Fibroblast of peridontal ligament (primary cell): ENCODE data around the gene TMEM229B.

Experiments
- DNase-seq: peaks from one replicate; pipeline ENCODE4 v3.0.0-alpha.2; 2010; ENCODE audit errors: extremely low read depth

The TMEM229B gene

DNA sequence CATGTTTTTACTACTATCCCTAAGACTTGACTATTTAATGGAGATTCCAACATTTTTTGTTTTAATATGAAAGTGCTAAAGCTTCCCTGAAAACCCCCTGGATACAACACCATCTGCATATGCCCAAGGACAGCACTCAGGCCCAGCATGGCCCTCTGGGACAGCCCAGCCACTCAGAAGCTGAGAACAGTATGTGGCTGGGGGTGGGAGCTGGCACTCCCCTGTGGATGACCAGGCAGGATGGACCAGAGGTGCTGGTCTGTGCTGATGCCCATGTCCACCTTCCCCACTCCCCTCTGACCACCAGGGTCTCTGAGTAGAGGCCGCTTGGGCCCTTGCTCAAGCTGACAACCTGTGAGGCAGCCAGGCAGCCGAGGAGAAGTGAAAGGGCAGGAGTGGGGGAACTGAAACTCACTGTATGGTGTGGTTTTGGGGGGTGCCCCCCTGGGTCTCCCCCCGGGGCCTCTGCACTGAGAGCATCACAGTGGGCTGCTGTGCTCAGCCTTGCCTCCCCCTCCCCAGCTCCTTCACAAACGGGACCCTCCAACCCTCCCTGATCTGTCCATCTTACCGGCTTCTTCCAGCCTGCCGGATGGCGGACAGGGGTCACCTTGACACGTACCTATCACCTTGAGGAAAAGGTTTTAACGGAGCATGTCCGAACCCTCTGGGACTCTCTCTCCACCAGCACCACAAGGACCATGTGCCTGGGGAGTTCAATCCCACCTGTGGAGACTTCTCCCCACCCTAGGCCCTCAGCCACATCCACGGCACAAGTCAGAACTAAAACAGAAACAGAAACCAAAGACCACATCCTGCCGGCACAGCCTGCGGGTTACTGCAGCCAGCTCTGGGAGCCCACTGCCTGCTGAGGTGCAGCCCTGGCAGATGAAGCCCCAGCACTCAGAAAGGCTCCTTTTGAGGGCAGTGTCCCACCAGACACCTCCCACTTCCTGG is at the start of gene TMEM229B:
TSS of gene TMEM229B (minus strand) at position 785 of the 957 bp plus-strand sequence. CDS start 14,798 bp downstream, outside the sequence.
- peak; percentile 27 for DNase-seq

DNA sequence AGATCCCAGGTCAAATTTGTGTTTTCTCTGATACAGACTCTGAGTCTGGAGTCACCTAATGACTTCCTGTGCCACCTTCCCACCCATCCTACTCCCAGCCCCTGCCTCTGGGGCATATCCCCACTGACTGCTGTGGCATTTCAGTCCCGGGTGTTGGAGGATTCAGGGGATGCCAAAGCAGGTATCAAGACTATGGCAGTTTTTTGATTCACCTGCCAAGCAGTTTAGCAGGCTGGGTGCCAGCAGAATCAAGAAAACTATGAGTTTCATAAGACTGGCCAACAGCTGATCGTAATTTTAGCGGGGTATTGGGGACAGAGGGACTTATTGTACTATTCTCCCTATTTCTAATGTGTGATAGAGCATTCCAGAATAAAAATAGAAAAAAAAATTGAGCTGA is 49.2 kb upstream of the TMEM229B start:
- DNase-seq: no peak

DNA sequence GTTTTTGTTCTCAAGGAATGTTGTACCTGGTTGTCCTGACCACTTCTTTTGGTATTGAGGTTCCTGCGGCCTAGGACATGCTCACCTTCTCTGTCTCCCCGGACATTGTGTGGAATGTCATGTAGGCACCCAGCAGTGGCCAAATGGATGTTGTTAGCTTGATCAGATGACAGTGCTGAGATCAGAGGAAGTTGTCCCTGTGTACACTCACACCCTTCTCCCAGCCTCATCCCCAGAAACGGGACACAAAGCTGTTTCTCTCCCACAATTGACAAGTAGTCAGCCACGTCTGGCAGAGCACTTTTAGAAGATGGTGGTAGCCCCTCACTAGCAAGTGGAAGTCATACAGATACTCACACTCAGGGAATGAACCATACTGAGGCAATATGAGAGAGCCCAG is 47.6 kb upstream of the TMEM229B start:
- DNase-seq: no peak

DNA sequence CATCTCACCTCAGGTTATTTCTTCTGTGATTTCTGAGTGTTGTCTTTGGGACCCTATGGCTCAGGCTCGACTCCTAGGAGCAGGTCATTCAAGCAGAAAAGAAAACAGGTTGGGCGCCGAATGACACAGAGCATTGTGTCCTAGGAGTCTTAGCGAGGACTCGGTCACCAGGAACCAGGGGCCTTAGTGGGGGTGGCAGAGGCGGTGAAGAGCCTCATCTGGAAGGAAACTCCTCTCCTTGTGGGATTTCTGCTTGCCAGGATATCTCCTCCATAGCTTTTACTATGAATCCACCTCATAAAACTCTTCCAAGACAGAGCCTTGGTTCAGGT is 45.2 kb upstream of the TMEM229B start:
- no peak for DNase-seq

DNA sequence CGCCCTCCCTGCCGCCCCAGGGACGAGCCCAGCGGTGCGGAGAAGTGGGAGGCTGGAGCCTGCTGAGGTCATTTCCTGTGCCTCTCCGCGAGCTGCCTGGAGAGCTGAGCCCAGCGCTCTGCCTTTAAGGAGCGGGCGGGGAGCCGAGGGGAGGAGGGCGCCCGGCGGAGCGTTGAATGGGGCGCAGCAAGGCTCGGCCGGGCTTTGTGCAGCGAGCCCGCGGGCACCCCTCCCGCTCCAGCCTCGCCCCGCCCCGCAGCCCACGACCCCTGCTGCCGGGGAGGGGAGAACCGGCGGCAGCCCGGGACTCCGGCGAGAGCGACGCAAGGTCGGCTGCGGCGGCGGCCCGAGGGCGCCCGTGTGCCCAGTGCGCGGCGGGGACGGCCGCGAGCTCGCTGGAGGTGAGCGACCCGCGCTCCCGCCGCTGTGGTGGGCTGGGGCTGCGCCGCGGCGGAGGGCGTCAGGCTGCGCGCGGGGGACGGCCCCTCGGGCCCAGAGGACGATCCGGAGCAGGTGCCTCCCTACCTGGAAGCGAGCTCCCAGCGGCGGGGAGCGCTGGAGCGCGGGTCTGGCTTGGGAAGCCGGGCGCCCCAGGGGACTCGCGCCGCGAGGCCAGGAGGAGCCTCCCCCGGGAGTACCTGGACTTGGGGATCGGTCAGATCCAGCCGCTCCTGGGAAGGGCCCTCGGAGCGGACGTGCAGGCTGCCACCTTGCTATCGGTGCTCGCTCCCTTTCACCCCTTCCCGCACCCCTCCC is 44.7 kb upstream of the TMEM229B start, which contains the start of gene PLEKHH1:
TSS of gene PLEKHH1 (plus strand) at position 293 of the 756 bp plus-strand sequence. CDS start 8,578 bp downstream, outside the sequence.
- DNase-seq: peak; percentile 43

DNA sequence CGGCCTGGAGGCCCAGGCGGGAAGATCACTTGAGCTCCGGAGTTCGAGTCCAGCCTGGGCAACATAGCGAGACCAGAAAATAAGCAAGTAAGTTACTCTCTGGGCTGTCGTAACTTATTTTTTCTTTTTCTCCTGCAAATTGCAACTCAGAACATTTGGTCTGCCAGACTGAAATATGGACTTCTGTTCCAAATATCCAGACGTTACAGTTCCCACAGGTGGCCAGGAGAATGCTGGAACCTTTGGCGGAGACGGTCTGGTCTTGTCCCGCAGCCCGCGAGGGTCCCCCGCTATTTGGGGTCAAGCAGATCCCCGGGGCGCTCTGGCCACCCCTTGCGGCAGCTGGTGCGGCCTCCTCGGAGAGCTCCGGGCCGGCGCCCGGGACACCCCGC is 44.1 kb upstream of the TMEM229B start:
- DNase-seq: no peak

DNA sequence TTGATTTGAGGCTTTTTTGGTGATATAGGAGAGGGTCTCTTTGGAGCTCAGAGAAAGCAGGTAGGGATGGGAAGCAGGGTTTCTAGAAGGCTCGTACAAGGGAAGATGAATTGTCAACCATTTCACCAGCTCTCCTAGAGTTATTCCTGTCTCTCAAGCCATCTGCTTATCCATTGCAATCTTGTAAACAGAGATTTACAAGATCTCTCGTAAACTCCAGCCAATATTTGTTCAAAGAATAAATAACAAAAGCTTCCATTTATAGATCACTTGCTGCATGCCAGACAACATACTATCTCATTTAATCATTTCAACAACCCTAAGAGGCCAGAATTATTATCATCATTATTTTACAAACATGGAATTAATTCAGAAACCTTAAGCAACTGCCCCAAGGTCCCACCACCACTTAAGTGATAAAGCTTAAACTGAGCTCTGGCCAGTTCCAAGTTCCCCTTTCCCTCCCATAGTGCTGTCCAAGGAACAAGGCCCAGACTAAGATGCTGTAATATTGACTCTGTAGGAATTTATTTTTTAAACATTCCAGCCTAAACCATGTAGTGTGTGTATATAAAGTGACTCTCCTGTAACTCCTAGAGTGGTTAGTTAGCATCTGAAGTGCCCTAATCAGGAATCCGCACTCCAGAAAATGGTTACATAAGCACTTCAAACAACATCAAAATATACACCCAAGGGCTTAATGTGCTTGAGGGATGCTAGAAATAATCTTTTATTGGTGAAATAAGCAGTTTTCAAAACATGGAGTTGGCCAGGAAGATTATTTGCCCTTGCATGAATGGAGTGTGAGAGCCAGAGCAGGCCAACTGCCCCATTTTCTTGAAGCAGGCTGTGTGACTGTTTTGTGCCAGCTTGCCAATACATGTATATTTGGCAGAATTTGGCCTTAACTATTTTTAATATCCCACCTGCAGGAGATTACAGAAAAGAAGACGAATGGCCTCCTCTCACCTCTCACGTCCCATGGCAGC is 41.7 kb upstream of the TMEM229B start:
- DNase-seq: no peak

DNA sequence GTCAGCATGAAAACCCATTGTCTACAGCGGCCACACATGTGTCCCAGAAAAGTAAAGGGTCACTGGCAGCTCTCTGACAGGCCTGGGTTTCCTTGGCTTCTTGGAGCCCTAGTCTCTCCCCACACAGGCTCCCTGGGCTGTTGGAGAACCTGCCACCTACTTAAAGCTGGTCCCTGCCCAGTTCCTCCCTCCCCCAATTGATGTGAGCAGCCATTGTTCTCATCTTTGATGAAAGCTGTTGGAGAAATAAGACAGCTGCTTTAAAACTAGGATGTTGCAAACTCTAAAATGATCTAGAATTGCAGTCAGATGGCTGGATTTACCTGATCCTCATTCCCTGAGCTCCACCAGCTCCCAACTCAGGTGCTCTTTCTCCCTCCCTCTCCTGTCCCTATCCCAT is 39.8 kb upstream of the TMEM229B start:
- DNase-seq: no peak

DNA sequence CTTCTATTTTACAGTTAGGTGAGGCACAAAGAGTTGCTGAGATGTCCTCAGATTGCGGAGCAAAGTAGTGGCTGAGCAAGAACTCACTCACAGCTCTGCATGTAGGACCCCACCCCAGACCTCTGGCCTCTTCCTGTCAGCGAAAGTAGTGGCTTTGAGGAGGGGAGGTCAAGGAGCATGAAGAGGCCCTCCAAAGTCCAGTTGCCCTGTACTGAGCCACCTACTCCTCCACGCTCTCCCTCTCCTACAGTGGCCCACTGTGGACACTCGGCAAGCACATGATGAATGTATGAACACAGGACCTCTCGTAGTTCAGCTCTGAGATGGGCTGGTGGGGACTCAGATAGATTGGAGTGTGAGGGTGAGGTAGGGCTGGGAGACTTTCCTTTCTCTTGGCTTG is 39.2 kb upstream of the TMEM229B start:
- no peak for DNase-seq

DNA sequence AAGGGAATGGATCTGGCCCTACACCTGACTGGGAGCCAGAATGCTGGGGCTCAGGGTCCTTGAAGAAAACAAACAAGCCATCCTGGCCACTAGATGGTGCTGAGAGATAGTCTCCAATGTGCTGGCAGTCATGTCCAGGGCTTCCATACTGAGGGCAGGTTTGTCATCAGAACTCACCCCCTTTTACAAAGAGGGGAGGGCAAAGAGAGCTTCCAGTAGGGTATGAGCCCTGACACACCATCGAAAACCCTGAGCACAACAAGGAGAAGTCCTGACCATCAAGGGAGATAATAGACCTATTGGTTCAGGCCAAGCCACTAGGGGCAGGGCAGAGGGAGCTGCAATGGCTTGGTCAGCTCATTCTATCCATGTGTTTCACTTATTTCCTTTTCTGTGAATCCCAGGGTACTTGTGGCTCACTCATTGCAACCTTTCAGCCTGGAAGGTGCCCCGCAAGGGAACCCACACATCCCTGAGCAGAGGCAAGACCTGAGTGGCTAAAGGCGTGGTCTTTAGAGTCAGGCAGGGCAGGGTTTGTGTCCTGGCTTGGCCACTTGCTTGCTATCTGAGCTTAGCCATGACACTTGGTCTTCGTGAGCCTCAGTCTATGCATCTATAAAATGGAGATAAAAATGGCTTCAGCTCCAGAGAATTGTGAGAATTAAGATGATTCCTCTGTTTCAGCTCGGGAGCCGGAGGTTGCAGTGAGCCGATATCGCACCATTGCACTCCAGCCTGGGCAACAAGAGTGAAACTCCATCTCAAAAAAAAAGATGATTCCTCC is 38.3 kb upstream of the TMEM229B start:
- DNase-seq: peak; percentile 53

DNA sequence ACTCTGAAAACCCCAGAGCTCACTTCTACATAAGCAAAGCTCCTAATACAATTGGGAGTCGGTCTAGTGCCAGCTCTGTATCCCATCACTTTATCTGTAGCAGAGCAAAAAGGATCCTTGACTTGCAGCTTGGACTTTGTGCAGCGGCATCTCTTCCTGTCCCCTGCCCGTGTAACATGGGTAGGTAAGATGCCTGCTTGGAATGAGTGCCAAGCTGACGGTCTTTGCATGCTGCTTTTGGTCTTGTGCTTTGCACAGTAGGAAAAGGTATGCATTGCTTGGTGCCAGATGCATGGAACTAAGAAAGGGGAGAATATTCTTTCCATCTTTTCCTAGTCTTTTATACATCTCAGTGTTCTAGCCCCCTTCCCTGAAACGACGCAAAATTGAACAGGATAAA is 37.7 kb upstream of the TMEM229B start:
- DNase-seq: no peak

DNA sequence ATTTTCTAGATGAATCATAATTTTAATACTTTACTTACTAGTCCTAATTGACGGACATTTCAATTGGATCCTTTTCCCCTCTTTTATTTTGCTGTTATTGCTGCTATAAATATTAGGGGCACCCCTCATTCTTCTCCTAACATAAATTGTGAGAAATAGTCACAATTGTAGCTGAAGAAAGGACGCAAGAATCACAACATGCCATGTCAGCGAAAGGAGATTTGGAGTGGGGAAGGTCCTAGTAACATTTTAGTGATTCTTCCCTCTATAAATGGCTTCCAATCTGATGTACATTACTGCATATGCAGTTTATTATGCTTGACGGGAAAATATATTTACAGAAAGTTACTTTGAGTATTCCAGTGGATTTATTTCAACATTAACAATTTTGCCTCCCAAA is 36.9 kb upstream of the TMEM229B start:
- no peak for DNase-seq

DNA sequence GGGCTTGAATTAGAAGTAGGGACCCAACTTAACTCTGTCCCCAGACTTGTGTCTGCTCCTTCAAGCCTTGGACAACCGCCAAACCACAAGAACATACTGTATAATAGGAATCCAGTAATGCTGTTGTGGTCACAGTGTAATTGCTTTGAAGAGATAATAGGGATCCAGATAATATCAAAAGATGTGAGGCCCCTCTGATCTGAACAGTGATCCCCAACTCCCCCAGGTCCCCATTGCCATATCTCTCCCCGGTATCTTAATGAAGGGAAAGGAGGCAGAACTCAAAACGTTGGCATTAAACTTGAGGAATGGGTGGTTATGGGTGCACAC is 36.1 kb upstream of the TMEM229B start:
- DNase-seq: no peak

DNA sequence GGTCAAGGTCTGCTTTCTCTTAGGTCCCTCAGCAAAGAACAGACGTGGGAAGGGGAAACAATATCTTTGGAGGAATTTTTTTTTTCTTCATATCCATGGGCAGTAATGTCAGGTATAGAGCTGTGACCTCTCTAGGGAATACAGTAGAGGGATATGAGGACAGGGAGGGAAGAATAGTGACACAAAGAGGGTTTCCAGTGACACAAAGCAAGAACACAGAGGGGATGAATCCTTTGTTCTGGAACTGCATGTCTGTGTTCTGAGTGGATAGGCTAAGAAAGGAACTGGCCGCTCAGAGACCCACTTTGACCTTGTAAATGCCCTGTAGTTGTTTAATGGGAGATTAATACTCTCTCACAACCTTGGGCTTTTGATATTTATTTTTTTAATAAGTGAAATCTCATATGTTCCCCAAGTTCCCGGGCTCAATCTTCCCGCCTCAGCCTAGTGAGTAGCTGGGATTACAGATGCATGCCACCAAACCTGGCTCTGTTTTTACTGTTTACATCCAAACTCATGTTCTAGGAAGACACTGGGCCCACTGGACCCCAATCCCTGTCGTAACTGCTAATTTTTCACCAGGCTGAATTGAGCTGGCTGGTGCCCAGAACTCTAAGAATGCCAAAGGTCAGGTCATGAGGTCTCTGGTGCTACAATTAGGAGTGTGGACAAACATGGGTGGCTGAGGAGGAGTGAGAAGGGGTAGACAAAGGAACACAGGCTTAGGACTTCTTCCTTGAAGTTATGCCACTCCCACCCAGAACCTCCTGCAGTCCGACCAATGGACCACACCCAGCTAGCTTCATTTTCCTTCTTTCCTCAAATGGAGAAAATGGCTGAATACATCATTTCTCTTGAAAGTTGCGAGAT is 35.5 kb upstream of the TMEM229B start:
- DNase-seq: no peak

DNA sequence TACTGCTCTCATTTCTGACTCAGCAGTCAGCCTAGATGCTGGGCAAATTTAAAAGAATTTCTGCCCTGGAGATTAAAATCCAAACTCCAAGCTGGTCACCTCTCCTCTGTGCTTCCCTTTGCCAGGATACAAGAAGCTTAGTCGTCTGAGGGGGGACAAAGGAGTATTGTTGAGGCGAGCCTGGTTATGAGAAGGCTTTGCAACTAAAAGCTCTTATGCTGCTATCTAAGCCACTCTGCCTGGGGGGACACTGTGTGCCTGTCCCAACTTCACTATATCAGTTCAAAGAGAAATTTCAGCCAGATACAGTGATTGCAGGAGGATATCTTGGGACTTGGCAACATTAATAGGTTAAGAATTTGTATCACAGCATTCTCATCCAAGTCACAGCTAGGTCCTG is 33.7 kb upstream of the TMEM229B start:
- DNase-seq: no peak

DNA sequence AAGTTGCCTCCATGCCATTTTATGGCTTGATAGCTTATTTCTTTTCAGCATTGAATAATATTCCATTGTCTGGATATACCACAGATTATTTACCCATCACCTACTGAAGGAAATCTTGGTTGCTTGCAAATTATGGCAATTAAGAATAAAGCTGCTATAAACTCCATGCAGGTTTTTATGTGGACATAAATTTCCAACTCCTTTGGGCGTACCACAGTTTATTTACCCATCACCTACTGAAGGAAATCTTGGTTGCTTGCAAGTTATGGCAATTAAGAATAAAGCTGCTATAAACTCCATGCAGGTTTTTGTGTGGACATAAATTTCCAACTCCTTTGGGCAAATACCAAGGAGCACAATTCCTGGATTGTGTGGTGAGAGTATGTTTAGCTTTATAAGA is 32.0 kb upstream of the TMEM229B start:
- DNase-seq: no peak

DNA sequence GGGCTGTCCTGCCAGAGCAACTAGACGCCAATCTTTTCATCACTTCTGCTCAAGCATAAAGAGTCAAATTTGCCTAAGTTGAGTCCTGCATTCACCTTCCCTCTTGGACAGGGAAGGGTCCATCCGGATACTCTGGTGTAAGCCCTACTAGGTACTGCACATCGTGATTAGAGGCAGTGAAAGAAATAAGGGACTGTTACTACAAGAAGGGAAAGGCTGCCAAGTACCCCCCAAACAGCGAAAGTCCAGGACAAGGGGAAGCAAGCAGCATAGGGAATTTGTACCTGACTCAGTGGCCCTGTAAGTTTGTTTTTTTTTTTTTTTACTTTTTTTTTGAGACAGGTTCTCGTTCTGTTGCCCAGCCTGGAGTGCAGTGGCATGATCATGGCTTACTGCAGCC is 30.9 kb upstream of the TMEM229B start:
- no peak for DNase-seq

DNA sequence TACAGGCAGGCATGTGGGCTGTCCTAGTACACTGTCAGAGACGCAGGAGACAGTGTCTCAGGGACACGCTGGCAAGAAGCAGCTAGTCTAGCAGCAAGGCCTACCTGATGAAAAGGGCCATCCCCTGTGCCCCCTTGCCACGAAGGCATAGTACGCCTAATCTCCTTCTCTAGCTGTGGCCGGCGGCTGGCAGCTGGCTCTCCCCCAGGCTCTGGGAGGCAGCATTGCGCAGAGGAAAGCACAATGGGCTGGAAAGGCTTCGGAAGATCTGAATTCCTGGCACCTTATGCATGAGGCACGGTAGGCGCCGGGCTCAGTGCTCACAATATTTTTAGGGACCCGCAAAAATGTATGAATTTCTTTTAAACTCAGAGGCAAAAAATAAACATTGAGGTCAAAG is 28.6 kb upstream of the TMEM229B start:
- DNase-seq: no peak

DNA sequence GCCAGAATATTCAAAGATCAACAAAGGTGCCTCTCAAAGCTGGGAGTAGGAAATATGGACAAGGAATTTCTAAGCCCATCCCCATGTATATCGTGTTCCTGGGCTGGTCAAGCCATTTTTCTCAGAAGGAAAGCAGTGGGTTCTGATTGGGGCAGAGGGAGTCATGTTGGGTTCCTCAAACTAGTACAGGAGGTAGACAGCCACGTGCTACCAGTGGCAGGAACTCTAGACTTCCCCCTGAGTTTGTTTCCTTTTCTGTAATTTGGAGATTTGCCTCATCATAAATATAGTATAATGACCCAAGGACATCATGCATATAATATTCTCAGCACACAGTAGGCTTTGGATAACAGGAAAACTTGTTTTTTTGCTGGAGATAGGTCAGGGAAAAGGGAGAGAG is 28.2 kb upstream of the TMEM229B start:
- no peak for DNase-seq
